CD4-positive, alpha-beta memory T cell (primary cell): ENCODE results near the gene CPEB1. TPM values are rescaled to one million over a fixed set of nuclear protein-coding genes. Genes with fewer than 3 reads are reported as not detected.
"Not testable (repeated sequence)": the region's sequence is repeated elsewhere in the genome, so short reads cannot be mapped to it uniquely, and the experiment has no call there.

Experiments used
- CTCF ChIA-PET: fragments of 350-600 bp; sonication (Branson Sonifier 250); formaldehyde crosslinking; loops from one replicate; lab custom pipeline; 2021; ENCODE audit warnings: inconsistent platforms; ENCODE audit not compliant: partially characterized antibody; lab: Charles Lee
- POLR2A ChIA-PET: fragments of 350-600 bp; sonication (Branson Sonifier 250); formaldehyde crosslinking; loops from one replicate; lab custom pipeline; 2021; ENCODE audit not compliant: partially characterized antibody; lab: Charles Lee
- DNase-seq, 5 donors: peaks; one replicate each; pipeline versions ENCODE4 v3.0.0 to v3.0.0-alpha.2; 2020 to 2022; ENCODE audit warnings: mixed read lengths in 1 of 5
- H3K27ac ChIP-seq: one replicate; pipeline ENCODE4 v1.7.0; 2013; ENCODE audit warnings: low read depth, low read length
- H3K27me3 ChIP-seq: 2 replicates; pipeline ENCODE4 v1.7.0; 2013; ENCODE audit warnings: mild to moderate bottlenecking, low read length, moderate library complexity; ENCODE audit not compliant: insufficient read depth
- H3K36me3 ChIP-seq: 2 replicates; pipeline ENCODE4 v1.7.0; 2013; ENCODE audit warnings: mild to moderate bottlenecking, low read length, moderate library complexity; ENCODE audit not compliant: insufficient read depth
- H3K4me1 ChIP-seq: 2 replicates; pipeline ENCODE4 v1.7.0; 2013; ENCODE audit warnings: mild to moderate bottlenecking, low read length, moderate library complexity; ENCODE audit not compliant: insufficient read depth
- H3K4me3 ChIP-seq, 2 donors: one replicate each; pipeline ENCODE4 v1.7.0; 2013; ENCODE audit warnings: low read length in 2 of 2, mild to moderate bottlenecking in 1 of 2
- H3K9me3 ChIP-seq, 2 donors: one replicate each; pipeline ENCODE4 v1.7.0; 2013; ENCODE audit warnings: low read length in 2 of 2, control low read depth in 1 of 2; ENCODE audit not compliant: control insufficient read depth in 1 of 2
- H3K27ac Mint-ChIP-seq, 7 donors: one replicate each; pipeline ENCODE4 v1.8.0; 2020 to 2021; ENCODE audit warnings: mixed read lengths in 7 of 7, mild to moderate bottlenecking in 6 of 7, inconsistent platforms in 3 of 7, moderate library complexity in 3 of 7
- H3K27me3 Mint-ChIP-seq, 2 donors: one replicate each; pipeline ENCODE4 v1.8.0; 2020 to 2021; ENCODE audit warnings: mixed read lengths in 2 of 2
- H3K36me3 Mint-ChIP-seq, 2 donors: one replicate each; pipeline ENCODE4 v1.8.0; 2020 to 2021; ENCODE audit warnings: mixed read lengths in 2 of 2, inconsistent platforms in 1 of 2, mild to moderate bottlenecking in 1 of 2
- H3K4me1 Mint-ChIP-seq, 4 donors: one replicate each; pipeline ENCODE4 v1.8.0; 2020 to 2021; ENCODE audit warnings: mixed read lengths in 4 of 4, mild to moderate bottlenecking in 1 of 4
- H3K4me3 Mint-ChIP-seq, 8 donors: one replicate each; pipeline ENCODE4 v1.8.0; 2020 to 2021; ENCODE audit warnings: mixed read lengths in 8 of 8, mild to moderate bottlenecking in 7 of 8, moderate library complexity in 6 of 8, inconsistent platforms in 3 of 8
- H3K9me3 Mint-ChIP-seq, 8 donors: one replicate each; pipeline ENCODE4 v1.8.0; 2020 to 2021; ENCODE audit warnings: mixed read lengths in 8 of 8, mild to moderate bottlenecking in 5 of 8, inconsistent platforms in 3 of 8, moderate library complexity in 1 of 8
- intact Hi-C: fragments of 100-400 bp; cut with micrococcal nuclease; formaldehyde crosslinking; loops from one replicate; pipeline ENCODE4 v1.15.1; 2023
- polyA plus RNA-seq, 2 donors: library from polyadenylated mRNA; unstranded; fragments of 300-500 nt; fragmentation: Illumina TruSeq; gene quantifications; one replicate each; pipeline ENCODE4 v1.2.3, GENCODE V29; 2021
- total RNA-seq, 2 experiments: library from RNA; stranded (reverse); gene quantifications; one replicate each; pipeline ENCODE4 v1.2.3, GENCODE V29; 2021

Gene CPEB1
- total and polyA plus RNA-seq, 4 experiments from 2014 or later = 0.17 to 0.55 (median 0.38) TPM

DNA sequence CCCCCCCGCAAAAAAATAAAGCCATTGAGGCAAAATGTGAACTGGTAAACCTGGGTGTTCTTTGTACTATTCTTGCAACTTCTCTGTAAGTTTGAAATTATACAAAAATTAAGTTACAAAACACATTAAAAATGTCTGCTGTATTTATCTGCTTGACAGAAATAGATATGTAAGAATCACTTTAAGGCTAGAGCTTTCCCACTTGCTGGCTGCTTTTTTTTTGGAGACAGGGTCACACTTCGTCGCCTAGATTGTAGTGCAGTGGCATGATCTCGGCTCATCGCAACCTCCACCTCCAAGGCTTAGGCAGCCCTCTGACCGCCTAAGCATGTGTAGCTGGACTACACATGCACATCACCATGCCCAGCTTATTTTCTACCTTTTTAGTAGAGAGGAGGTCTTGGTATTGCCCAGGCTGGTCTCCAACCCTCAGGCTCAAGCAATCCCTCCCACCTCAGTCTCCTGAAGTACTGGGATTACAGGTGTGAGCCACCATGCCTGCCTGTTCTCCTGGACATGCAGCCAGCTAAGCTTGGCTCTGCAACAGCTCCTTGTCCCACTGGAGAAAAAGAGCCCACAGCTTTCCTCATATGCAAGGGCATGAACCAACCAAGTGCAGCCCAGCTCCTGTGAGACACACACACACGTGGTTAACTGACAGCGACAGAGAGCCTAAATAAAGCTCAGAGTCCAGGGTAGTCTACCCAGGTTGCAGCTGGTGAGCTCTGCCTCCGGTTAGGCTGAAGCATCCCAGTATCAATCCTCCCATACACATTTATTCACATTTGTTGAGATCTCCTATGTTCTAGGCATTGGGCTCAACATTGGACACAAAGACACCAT lies 111.4 kb downstream of the CPEB1 start:
- Histone ChIP-seq H3K36me3 (peaks cover 34% of the 10 kb centered on the region), H3K4me1 (peaks cover 19% of the 10 kb centered on the region), H3K4me3 (no peak overlapping the region), H3K9me3 (no peaks in the 10 kb centered on the region), H3K27ac (no peak overlapping the region), H3K27me3 (no peaks in the 10 kb centered on the region)
- Mint-ChIP-seq H3K4me1 (peaks cover 13 to 37% (median 20%) of the 10 kb centered on the region in 4 donors), H3K27me3 (no peaks in the 10 kb centered on the region), H3K9me3 (no peaks in the 10 kb centered on the region), H3K4me3 (no peak overlapping the region), H3K27ac (peak overlapping the region in 2 of 7 donors; percentile 2 to 98), H3K36me3 (peaks cover 48 to 78% of the 10 kb centered on the region in 2 donors)
- no peak for DNase-seq
- intact Hi-C loops = no loop called here
- ChIA-PET CTCF (interaction anchor here (3.3 kb wide), 1 partner anchor 464 kb away, joined by 11 read pairs; no protein-coding TSS in a partner anchor), POLR2A (no interaction called here)

DNA sequence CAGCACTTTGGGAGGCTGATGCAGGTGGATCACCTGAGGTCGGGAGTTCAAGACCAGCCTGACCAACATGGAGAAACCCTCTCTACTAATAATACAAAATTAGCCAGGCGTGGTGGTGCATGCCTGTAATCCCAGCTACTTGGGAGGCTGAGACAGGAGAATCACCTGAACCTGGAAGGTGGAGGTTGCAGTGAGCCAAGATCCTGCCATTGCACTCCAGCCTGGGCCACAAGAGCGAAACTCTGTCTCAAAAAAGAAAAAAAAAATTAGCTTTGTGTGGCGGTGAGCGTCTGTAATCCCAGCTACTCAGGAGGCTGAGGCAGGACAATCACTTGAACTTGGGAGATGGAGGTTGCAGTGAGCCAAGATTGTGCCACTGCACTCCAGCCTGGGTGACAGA lies 112.0 kb downstream of the CPEB1 start:
- H3K36me3 ChIP-seq = peaks cover 34% of the 10 kb centered on the region
- H3K4me1 ChIP-seq = peaks cover 19% of the 10 kb centered on the region
- H3K27me3 Mint-ChIP-seq, H3K9me3 ChIP-seq, H3K4me3 Mint-ChIP-seq, H3K27ac ChIP-seq, intact Hi-C loops, POLR2A ChIA-PET, DNase-seq, H3K4me3 ChIP-seq, H3K9me3 Mint-ChIP-seq, H3K27ac Mint-ChIP-seq, H3K27me3 ChIP-seq: not testable (repeated sequence)
- peaks cover 48 to 74% of the 10 kb centered on the region in 2 donors for H3K36me3 Mint-ChIP-seq
- CTCF ChIA-PET = interaction anchor here (3.3 kb wide), 1 partner anchor 465 kb away, joined by 11 read pairs; no protein-coding TSS in a partner anchor
- peaks cover 16 to 36% (median 21%) of the 10 kb centered on the region in 4 donors for H3K4me1 Mint-ChIP-seq

DNA sequence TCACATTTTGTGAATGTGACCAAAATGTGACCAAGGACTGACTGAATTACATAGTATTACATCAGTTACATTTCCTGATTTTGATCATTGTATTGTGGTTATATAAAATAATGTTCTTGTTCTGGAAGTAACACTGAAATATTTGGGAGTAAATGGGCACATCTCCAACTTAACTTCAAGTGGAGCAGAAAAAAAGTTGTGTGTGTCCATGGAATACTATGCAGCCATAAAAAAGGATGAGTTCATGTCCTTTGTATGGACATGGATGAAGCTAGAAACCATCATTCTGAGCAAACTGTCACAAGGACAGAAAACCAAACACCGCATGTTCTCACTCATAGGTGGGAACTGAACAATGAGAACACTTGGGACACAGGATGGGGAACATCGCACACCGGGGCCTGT lies 112.7 kb downstream of the CPEB1 start:
- peaks cover 34% of the 10 kb centered on the region for H3K36me3 ChIP-seq
- intact Hi-C loops, H3K9me3 Mint-ChIP-seq, H3K9me3 ChIP-seq, CTCF ChIA-PET, H3K4me3 ChIP-seq, POLR2A ChIA-PET, H3K27me3 ChIP-seq, H3K27ac Mint-ChIP-seq, DNase-seq, H3K4me3 Mint-ChIP-seq, H3K27me3 Mint-ChIP-seq, H3K27ac ChIP-seq: not testable (repeated sequence)
- peaks cover 18% of the 10 kb centered on the region for H3K4me1 ChIP-seq
- peaks cover 48 to 67% of the 10 kb centered on the region in 2 donors for H3K36me3 Mint-ChIP-seq
- peaks cover 16 to 29% (median 21%) of the 10 kb centered on the region in 4 donors for H3K4me1 Mint-ChIP-seq

DNA sequence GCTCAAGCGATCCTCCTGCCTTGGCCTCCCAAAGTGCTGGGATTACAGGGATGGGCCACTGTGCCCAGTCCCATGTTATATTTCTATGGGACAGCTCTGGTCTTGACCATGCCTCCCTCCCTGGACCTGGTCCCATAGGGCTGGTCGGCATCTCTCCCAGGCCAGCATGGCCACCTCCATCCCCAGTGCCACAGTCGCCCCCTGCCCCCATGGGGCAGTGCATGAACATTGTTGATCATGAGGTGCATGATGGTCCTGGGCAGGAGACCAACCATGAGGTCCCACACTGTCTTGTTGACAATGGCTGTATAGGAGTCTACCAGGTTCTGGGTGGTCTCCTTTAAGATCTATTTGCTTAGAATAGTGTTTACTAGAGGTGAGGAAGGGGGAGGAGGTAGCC lies 113.4 kb downstream of the CPEB1 start:
- no peaks in the 10 kb centered on the region for H3K9me3 ChIP-seq
- ChIA-PET CTCF (interaction anchor here (0.9 kb wide), 1 partner anchor 467 kb away, joined by 3 read pairs; no protein-coding TSS in a partner anchor), POLR2A (no interaction called here)
- no peak overlapping the region for H3K4me3 Mint-ChIP-seq
- H3K36me3 Mint-ChIP-seq = peaks cover 43 to 61% of the 10 kb centered on the region in 2 donors
- H3K4me1 ChIP-seq = peaks cover 11% of the 10 kb centered on the region
- no peaks in the 10 kb centered on the region for H3K27me3 Mint-ChIP-seq
- no peaks in the 10 kb centered on the region for H3K9me3 Mint-ChIP-seq
- H3K4me3 ChIP-seq = no peak overlapping the region
- H3K27ac Mint-ChIP-seq = no peak overlapping the region
- DNase-seq = no peak
- intact Hi-C loops = no loop called here
- peaks cover 12 to 22% (median 16%) of the 10 kb centered on the region in 4 donors for H3K4me1 Mint-ChIP-seq
- H3K27ac ChIP-seq = no peak overlapping the region
- peaks cover 33% of the 10 kb centered on the region for H3K36me3 ChIP-seq
- no peaks in the 10 kb centered on the region for H3K27me3 ChIP-seq

DNA sequence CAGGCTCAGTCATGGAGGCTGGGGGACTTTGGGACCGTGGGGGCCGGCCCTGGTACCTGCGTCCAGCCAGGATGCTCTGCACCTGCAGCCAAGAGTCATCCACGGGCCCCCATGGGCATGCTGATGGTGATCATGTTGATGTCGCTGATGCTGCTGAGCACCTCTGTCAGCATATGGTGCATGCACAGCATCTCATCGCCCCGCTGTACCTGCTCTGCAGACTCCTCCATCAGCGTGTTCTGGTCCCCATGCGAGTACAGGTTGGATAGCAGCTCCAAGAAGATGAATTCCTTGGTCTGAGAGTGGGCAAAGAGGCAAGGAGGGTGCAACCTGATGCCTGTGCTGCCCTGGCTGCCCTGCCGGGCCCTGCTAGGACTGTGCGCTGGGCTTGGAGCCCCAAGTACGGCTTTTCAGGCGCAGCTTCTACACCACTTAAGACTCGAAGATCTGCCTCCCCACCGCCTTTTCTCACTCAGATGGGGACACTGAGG lies 114.1 kb downstream of the CPEB1 start:
- H3K4me1 ChIP-seq = peaks cover 3% of the 10 kb centered on the region
- H3K4me3 ChIP-seq = no peak overlapping the region
- Mint-ChIP-seq H3K9me3 (no peaks in the 10 kb centered on the region), H3K27ac (no peak overlapping the region), H3K27me3 (no peaks in the 10 kb centered on the region), H3K36me3 (peaks cover 37 to 53% of the 10 kb centered on the region in 2 donors), H3K4me1 (peaks cover 11 to 18% (median 13%) of the 10 kb centered on the region in 4 donors), H3K4me3 (no peak overlapping the region)
- ChIA-PET POLR2A (interaction anchor here (1.9 kb wide), 1 partner anchor 453 kb away, joined by 8 read pairs; the partner anchor contains the start of gene RAMAC), CTCF (interaction anchor here (0.9 to 1.0 kb wide), 2 partner anchors 467 kb away, joined by 3 to 5 read pairs; no protein-coding TSS in a partner anchor)
- no peak overlapping the region for H3K27ac ChIP-seq
- peaks cover 25% of the 10 kb centered on the region for H3K36me3 ChIP-seq
- intact Hi-C loops = no loop called here
- no peaks in the 10 kb centered on the region for H3K9me3 ChIP-seq
- no peak for DNase-seq
- H3K27me3 ChIP-seq = no peaks in the 10 kb centered on the region

DNA sequence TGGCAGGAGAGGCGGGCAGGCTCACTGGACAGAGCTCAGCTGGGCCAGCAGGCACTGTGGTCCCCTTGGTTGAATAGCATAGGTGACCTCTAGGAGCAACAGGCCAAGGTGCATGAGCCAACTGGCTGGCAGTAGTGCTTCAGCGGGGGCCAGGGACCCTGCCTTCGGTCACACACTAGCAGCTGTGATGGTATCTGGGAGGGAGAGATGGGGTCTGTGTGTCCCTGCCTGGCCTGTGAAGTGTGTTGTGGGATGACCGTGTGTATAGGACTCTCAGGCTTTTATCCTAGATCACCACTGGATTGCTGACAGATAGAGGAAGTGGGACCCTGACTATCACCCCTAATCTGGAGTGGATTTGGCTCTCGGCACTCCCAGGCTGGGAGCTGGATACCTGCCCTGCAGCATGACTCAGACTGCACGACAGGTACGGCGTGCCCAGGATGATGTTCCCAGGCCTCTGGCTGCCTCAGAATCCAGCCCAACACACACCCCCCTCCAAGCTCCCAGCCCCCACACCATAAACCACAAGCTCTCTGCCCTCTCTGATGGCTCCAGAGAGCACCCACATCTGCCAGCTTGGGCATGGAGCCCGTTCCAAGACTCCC lies 114.7 kb downstream of the CPEB1 start:
- no peak for DNase-seq
- no peak overlapping the region for H3K27ac ChIP-seq
- intact Hi-C loops = no loop called here
- Mint-ChIP-seq H3K27ac (no peak overlapping the region), H3K27me3 (no peaks in the 10 kb centered on the region), H3K9me3 (no peaks in the 10 kb centered on the region), H3K4me1 (peaks cover 8 to 13% (median 9%) of the 10 kb centered on the region in 4 donors), H3K36me3 (peaks cover 33 to 48% of the 10 kb centered on the region in 2 donors), H3K4me3 (no peak overlapping the region)
- H3K9me3 ChIP-seq = no peaks in the 10 kb centered on the region
- H3K36me3 ChIP-seq = peaks cover 19% of the 10 kb centered on the region
- ChIA-PET CTCF (interaction anchor here (1.0 to 2.3 kb wide), 2 partner anchors 9 to 468 kb away, joined by 5 to 54 read pairs; partner anchors contain the start of gene RPS17), POLR2A (interaction anchor here (1.9 to 3.0 kb wide), 2 partner anchors 8 to 453 kb away, joined by 8 to 41 read pairs; partner anchors contain the start of genes RAMAC and RPS17)
- no peaks in the 10 kb centered on the region for H3K4me1 ChIP-seq
- H3K27me3 ChIP-seq = no peaks in the 10 kb centered on the region
- no peak overlapping the region for H3K4me3 ChIP-seq
